NT2/D1 (cell line): Measurements from ENCODE around the gene PIK3AP1.

Source experiments
- SUZ12 ChIP-seq: IDR thresholded peaks from 2 replicates; pipeline ENCODE4 v1.6.1; 2011; ENCODE audit not compliant: insufficient read length, insufficient read depth; ENCODE audit errors: extremely low read depth
- YY1 ChIP-seq: IDR thresholded peaks from 2 replicates; pipeline ENCODE4 v1.6.1; 2011; ENCODE audit not compliant: insufficient read length, insufficient read depth
- ZNF274 ChIP-seq: IDR thresholded peaks from 2 replicates; pipeline ENCODE4 v1.6.1; 2011; ENCODE audit warnings: mild to moderate bottlenecking, low read depth, low read length

DNA sequence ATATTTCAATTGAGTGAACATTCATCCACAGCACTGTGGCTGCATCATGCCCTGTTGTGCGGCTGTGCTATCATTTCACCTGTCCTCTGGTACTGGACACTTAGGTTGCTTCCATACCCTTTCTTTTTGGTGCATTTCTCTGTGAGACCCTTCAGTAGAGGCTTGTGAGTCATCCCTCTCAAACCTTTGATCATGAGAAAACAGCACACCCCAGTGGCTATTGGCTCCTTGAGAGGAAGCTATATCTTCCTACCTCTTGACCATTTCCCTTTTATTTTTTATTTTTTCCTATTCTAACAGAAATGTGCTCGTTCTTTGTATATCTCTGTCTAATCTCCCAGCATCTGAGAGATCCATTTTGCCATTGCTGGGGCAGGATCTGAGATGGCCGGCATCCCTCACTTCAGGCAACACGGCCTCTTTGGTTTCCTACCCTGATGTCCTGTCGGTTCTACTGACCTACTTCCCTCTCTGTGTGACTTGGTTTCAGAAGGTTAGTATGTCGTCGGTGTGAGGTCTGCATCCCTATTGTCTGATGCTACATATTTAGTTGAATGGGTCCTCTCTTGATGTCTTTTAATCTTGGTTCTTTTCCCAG lies 23.8 kb upstream of the PIK3AP1 start:
- TF ChIP-seq YY1 (no peak), ZNF274 (no peak), SUZ12 (no peak)
